Measurements from ENCODE around the gene CD247.

DNA sequence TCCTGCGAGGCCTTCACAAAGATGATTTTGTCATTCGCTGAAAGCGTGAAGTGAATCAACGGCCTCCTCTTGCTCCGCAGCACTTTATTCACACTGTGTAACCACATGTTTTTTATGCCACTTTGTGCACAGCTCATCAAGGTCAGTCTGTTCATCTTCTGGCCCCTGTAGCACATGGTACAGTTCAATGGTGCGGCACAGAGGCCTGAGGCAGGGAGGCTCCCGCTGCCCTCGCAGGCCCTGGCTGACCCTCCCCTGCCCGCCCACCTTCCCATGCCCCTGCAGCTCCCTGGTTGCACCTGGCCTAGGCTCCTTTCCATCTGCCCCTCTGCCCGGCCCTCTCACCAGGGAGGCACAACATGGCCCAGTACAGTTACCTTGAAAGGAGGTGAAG is 87.5 kb downstream of the CD247 start:
- TF ChIP-seq CTCF (IDR thresholded peaks at IDR 0.05) (no peak), POLR2A (IDR thresholded peaks at IDR 0.05) (no peak)

Data from testis (tissue), 2 donors.